Measurements from ENCODE around the gene NF2. TPM values are rescaled to one million over a fixed set of nuclear protein-coding genes. Genes with fewer than 3 reads are reported as not detected.
"Not testable (repeated sequence)": the region's sequence is repeated elsewhere in the genome, so short reads cannot be mapped to it uniquely, and the experiment has no call there.

Gene NF2
- total RNA-seq, 1 experiment from 2014 or later, result 40.5 TPM

DNA sequence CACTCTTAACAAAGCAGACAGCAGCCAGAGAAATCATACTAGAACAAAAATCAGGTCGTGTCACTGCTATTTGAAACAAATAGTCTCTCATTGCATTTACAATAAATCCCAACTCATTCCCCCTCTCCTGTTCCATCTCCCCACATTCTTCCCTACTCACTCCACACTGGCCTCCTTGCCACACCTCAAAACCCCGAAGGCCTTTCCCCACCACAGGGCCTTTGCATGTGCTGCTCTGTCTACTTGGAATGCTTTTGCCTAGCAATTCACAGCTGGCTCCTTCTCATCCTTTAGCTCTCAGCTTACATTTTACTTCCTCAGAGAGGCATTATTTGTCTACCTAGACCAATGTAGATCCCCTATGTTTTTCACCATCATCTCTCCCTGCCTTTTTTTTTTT is 43.6 kb upstream of the NF2 start:
- ChIA-PET CTCF (no interaction called here), POLR2A (ENCODE audit: low non-redundant PET) (no interaction called here)
- no peak for DNase-seq (ENCODE audit: low spot score)
- TF ChIP-seq EZH2 (IDR thresholded peaks at IDR 0.05; ENCODE audit: borderline replicate concordance, low read depth, low read length, poor library complexity, severe bottlenecking), result no peak
- TF ChIP-seq, protein P1, sequence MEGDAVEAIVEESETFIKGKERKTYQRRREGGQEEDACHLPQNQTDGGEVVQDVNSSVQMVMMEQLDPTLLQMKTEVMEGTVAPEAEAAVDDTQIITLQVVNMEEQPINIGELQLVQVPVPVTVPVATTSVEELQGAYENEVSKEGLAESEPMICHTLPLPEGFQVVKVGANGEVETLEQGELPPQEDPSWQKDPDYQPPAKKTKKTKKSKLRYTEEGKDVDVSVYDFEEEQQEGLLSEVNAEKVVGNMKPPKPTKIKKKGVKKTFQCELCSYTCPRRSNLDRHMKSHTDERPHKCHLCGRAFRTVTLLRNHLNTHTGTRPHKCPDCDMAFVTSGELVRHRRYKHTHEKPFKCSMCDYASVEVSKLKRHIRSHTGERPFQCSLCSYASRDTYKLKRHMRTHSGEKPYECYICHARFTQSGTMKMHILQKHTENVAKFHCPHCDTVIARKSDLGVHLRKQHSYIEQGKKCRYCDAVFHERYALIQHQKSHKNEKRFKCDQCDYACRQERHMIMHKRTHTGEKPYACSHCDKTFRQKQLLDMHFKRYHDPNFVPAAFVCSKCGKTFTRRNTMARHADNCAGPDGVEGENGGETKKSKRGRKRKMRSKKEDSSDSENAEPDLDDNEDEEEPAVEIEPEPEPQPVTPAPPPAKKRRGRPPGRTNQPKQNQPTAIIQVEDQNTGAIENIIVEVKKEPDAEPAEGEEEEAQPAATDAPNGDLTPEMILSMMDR (conservative IDR thresholded peaks at IDR 0.05; ENCODE audit: low read depth, low read length), result no peak
- Histone ChIP-seq H3K4me3 (ENCODE audit: low read depth, low read length, poor library complexity, severe bottlenecking) (no peak overlapping the region), H3K4me1 (ENCODE audit: insufficient read depth, low read length, poor library complexity, severe bottlenecking) (no peaks in the 10 kb centered on the region), H3K27me3 (replicated peaks; ENCODE audit: insufficient read depth, low read depth, low read length, poor library complexity) (no peaks in the 10 kb centered on the region), H3K27ac (ENCODE audit: low read depth, low read length, poor library complexity, severe bottlenecking) (no peak overlapping the region), H3K36me3 (ENCODE audit: insufficient read depth, low read length, poor library complexity, severe bottlenecking) (peaks cover 40% of the 10 kb centered on the region), H3K9me3 (ENCODE audit: low read depth, low read length, poor library complexity, severe bottlenecking) (no peaks in the 10 kb centered on the region)
- intact Hi-C loops (cut with micrococcal nuclease; ENCODE audit: unreplicated experiment), result no loop called here
- BruUV-seq (replicated peaks), result no TSS peak

DNA sequence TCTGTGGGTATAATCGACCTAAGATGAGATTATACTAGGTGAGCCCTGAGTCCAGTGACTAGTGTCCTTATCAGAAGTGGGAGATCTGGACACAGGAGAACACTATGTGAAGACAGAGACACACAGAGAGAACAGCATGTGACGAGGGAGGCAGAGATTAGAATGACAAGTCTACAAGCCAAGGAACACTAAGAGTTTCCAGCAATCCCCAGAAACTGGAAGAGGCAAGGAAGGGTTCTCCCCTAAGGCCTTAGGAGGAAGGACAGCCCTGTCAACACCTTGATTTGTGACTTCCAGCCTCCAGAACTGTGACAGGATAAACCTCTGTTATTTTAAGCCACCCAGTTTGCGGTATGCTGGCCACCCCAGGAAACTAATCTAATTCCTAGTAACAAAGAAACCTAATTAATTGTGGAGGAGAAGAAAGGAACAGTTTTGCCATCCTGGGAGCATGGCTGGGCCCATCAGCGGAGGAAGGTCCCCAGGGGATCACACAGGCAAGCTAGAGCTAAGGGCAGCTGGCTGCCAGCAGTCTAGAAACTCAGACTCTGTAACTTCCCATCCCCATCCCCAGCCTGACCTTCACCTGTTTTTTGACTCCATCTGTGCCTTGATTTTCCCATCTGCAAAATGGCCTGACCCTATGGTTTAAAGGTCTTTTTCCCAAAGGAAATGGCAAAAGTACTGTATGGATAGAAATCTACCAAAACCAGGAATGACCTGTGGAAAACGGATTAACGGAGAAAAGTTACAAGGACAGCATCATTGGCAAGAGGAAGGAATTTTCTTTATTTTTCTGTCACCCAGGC is 39.6 kb upstream of the NF2 start:
- Histone ChIP-seq H3K27ac (ENCODE audit: low read depth, low read length, poor library complexity, severe bottlenecking) (no peak overlapping the region), H3K4me3 (ENCODE audit: low read depth, low read length, poor library complexity, severe bottlenecking) (no peak overlapping the region), H3K36me3 (ENCODE audit: insufficient read depth, low read length, poor library complexity, severe bottlenecking) (peaks cover 36% of the 10 kb centered on the region), H3K9me3 (ENCODE audit: low read depth, low read length, poor library complexity, severe bottlenecking) (no peaks in the 10 kb centered on the region), H3K27me3 (replicated peaks; ENCODE audit: insufficient read depth, low read depth, low read length, poor library complexity) (no peaks in the 10 kb centered on the region), H3K4me1 (ENCODE audit: insufficient read depth, low read length, poor library complexity, severe bottlenecking) (no peaks in the 10 kb centered on the region)
- ChIA-PET POLR2A (ENCODE audit: low non-redundant PET) (interaction anchor here (0.6 kb wide), 1 partner anchor 793 kb away, joined by 3 read pairs; no protein-coding TSS in a partner anchor), CTCF (interaction anchor here (0.6 kb wide), 1 partner anchor 26 kb away, joined by 3 read pairs; no protein-coding TSS in a partner anchor)
- intact Hi-C loops (cut with micrococcal nuclease; ENCODE audit: unreplicated experiment), result no loop called here
- DNase-seq (ENCODE audit: low spot score), result peak; percentile 29
- BruUV-seq (replicated peaks), result no TSS peak
- TF ChIP-seq EZH2 (IDR thresholded peaks at IDR 0.05; ENCODE audit: borderline replicate concordance, low read depth, low read length, poor library complexity, severe bottlenecking), result no peak
- TF ChIP-seq, protein P1 (conservative IDR thresholded peaks at IDR 0.05; ENCODE audit: low read depth, low read length), result no peak

DNA sequence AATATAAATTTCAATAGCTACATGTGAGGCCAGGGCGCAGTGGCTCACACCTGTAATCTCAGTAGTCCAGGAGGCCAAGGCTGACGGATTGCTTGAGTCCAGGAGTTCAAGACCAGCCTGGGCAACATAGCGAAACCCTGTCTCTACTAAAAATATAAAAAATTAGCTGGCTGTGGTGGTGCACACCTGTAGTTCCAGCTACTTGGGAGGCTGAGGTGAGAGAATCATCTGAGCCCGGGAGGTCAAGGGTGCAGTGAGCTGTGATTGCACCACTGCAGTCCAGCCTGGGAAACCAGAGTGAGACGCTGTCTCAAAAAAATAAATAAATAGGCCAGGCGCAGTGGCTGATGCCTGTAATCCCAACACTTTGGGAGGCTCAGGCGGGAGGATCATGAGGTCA is 36.9 kb upstream of the NF2 start:
- H3K4me1 ChIP-seq (ENCODE audit: insufficient read depth, low read length, poor library complexity, severe bottlenecking); DNase-seq (ENCODE audit: low spot score); H3K4me3 ChIP-seq (ENCODE audit: low read depth, low read length, poor library complexity, severe bottlenecking); intact Hi-C loops (cut with micrococcal nuclease; ENCODE audit: unreplicated experiment); CTCF ChIA-PET; H3K27ac ChIP-seq (ENCODE audit: low read depth, low read length, poor library complexity, severe bottlenecking); POLR2A ChIA-PET (ENCODE audit: low non-redundant PET); H3K27me3 ChIP-seq (replicated peaks; ENCODE audit: insufficient read depth, low read depth, low read length, poor library complexity); BruUV-seq (replicated peaks); H3K9me3 ChIP-seq (ENCODE audit: low read depth, low read length, poor library complexity, severe bottlenecking): not testable (repeated sequence)
- peaks cover 28% of the 10 kb centered on the region for H3K36me3 ChIP-seq (ENCODE audit: insufficient read depth, low read length, poor library complexity, severe bottlenecking)

DNA sequence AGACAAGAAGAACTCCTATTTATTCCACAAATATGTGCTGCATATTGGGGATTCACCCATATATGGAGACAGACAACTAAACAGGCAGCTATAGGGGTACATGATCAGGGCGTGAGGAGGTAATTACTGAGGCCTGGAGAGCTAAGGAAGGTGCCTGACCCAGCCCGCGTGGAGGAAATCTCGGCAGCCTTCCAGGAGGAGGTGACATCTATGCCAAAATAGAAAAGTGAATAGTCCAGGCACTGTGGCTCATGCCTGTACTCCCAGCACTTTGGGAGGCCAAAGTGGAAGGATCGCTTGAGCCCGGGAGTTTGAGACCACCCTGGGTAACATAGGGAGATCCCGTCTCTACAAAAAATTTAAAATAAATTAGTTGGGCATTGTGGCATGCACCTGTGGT is 36.1 kb upstream of the NF2 start:
- no peak for DNase-seq (ENCODE audit: low spot score)
- CTCF ChIA-PET, result no interaction called here
- H3K4me1 ChIP-seq (ENCODE audit: insufficient read depth, low read length, poor library complexity, severe bottlenecking), result no peaks in the 10 kb centered on the region
- no TSS peak for BruUV-seq (replicated peaks)
- no peaks in the 10 kb centered on the region for H3K27me3 ChIP-seq (replicated peaks; ENCODE audit: insufficient read depth, low read depth, low read length, poor library complexity)
- TF ChIP-seq, protein P1 (conservative IDR thresholded peaks at IDR 0.05; ENCODE audit: low read depth, low read length), result no peak
- no peak for TF ChIP-seq EZH2 (IDR thresholded peaks at IDR 0.05; ENCODE audit: borderline replicate concordance, low read depth, low read length, poor library complexity, severe bottlenecking)
- H3K4me3 ChIP-seq (ENCODE audit: low read depth, low read length, poor library complexity, severe bottlenecking), result no peak overlapping the region
- H3K36me3 ChIP-seq (ENCODE audit: insufficient read depth, low read length, poor library complexity, severe bottlenecking), result peaks cover 22% of the 10 kb centered on the region
- POLR2A ChIA-PET (ENCODE audit: low non-redundant PET), result no interaction called here
- no peaks in the 10 kb centered on the region for H3K9me3 ChIP-seq (ENCODE audit: low read depth, low read length, poor library complexity, severe bottlenecking)
- no peak overlapping the region for H3K27ac ChIP-seq (ENCODE audit: low read depth, low read length, poor library complexity, severe bottlenecking)
- intact Hi-C loops (cut with micrococcal nuclease; ENCODE audit: unreplicated experiment), result no loop called here
